ENCODE results near the gene ALDH3A2.
"Not testable (repeated sequence)": the region's sequence is repeated elsewhere in the genome, so short reads cannot be mapped to it uniquely, and the experiment has no call there.

Gene ALDH3A2

GRCh38 chr17:19651451-19652238, 3.1 kb downstream of the ALDH3A2 start:
- DNase-seq: no peak

GRCh38 chr17:19652595-19652994, 4.0 kb downstream of the ALDH3A2 start:
- no peak for DNase-seq

GRCh38 chr17:19654342-19654886, 5.9 kb downstream of the ALDH3A2 start:
- no peak for DNase-seq

GRCh38 chr17:19654896-19655295, 6.3 kb downstream of the ALDH3A2 start:
- no peak for DNase-seq

- no peak for DNase-seq
Observed at GRCh38 chr17:19656336-19656735, 7.8 kb downstream of the ALDH3A2 start.

- DNase-seq: no peak
Observed at GRCh38 chr17:19656851-19657581, 8.5 kb downstream of the ALDH3A2 start.

- DNase-seq: no peak
Observed at GRCh38 chr17:19659366-19660177, 11.0 kb downstream of the ALDH3A2 start.

- DNase-seq: no peak
Observed at GRCh38 chr17:19660219-19660870, 11.8 kb downstream of the ALDH3A2 start.

- DNase-seq: no peak
Observed at GRCh38 chr17:19661121-19661520, 12.6 kb downstream of the ALDH3A2 start.

GRCh38 chr17:19663097-19663496, 14.5 kb downstream of the ALDH3A2 start:
- no peak for DNase-seq

- DNase-seq: no peak
Observed at GRCh38 chr17:19664136-19664820, 15.7 kb downstream of the ALDH3A2 start.

GRCh38 chr17:19664821-19665181, 16.2 kb downstream of the ALDH3A2 start:
- no peak for DNase-seq

GRCh38 chr17:19669680-19670079, 21.1 kb downstream of the ALDH3A2 start:
- DNase-seq: not testable (repeated sequence)

- no peak for DNase-seq
Observed at GRCh38 chr17:19670908-19671307, 22.4 kb downstream of the ALDH3A2 start.

- DNase-seq: no peak
Observed at GRCh38 chr17:19671433-19671832, 22.9 kb downstream of the ALDH3A2 start.

- DNase-seq: no peak
Observed at GRCh38 chr17:19672009-19672750, 23.6 kb downstream of the ALDH3A2 start.

GRCh38 chr17:19673623-19674022, 25.1 kb downstream of the ALDH3A2 start:
- no peak for DNase-seq

GRCh38 chr17:19676896-19677295, 28.3 kb downstream of the ALDH3A2 start:
- no peak for DNase-seq

- DNase-seq: no peak
Observed at GRCh38 chr17:19677736-19678379, 29.3 kb downstream of the ALDH3A2 start.

GRCh38 chr17:19678581-19679453, 30.3 kb downstream of the ALDH3A2 start:
- no peak for DNase-seq
